Immature natural killer cell (primary cell): ENCODE measurements around the gene TMEM229A. TPM values are rescaled to one million over a fixed set of nuclear protein-coding genes. Genes with fewer than 3 reads are reported as not detected.

Experiments used
- DNase-seq, 3 donors: peaks; one replicate each; pipeline ENCODE4 v3.0.0; 2022; ENCODE audit warnings: mixed read lengths in 1 of 3
- H3K27ac Mint-ChIP-seq, 6 donors: one replicate each; pipeline ENCODE4 v1.8.0; 2020; ENCODE audit warnings: mixed read lengths in 6 of 6, mild to moderate bottlenecking in 5 of 6, inconsistent platforms in 4 of 6, moderate library complexity in 3 of 6
- H3K27me3 Mint-ChIP-seq, 3 donors: one replicate each; pipeline ENCODE4 v1.8.0; 2020 to 2021; ENCODE audit warnings: low read depth in 3 of 3, mild to moderate bottlenecking in 3 of 3, mixed read lengths in 3 of 3, moderate library complexity in 3 of 3, inconsistent platforms in 1 of 3
- H3K36me3 Mint-ChIP-seq, 3 donors: one replicate each; pipeline ENCODE4 v1.8.0; 2020; ENCODE audit warnings: mixed read lengths in 3 of 3, inconsistent platforms in 2 of 3, mild to moderate bottlenecking in 2 of 3
- H3K4me1 Mint-ChIP-seq, 2 donors: one replicate each; pipeline ENCODE4 v1.8.0; 2020; ENCODE audit warnings: inconsistent platforms in 2 of 2, mild to moderate bottlenecking in 2 of 2, mixed read lengths in 2 of 2, moderate library complexity in 1 of 2
- H3K4me3 Mint-ChIP-seq, 5 donors: one replicate each; pipeline ENCODE4 v1.8.0; 2020; ENCODE audit warnings: mild to moderate bottlenecking in 5 of 5, mixed read lengths in 5 of 5, inconsistent platforms in 3 of 5, moderate library complexity in 3 of 5
- H3K9me3 Mint-ChIP-seq, 6 donors: one replicate each; pipeline ENCODE4 v1.8.0; 2020; ENCODE audit warnings: mild to moderate bottlenecking in 6 of 6, mixed read lengths in 6 of 6, inconsistent platforms in 4 of 6, moderate library complexity in 3 of 6
- polyA plus RNA-seq, 3 donors: library from polyadenylated mRNA; unstranded; fragments of 300-500 nt; fragmentation: Illumina TruSeq; gene quantifications; one replicate each; pipeline ENCODE4 v1.2.3, GENCODE V29; 2021

TMEM229A gene
- polyA plus RNA-seq, 3 donors from 2014 or later = not detected

GRCh38 chr7:123987445-123987844 lies 45.4 kb downstream of the TMEM229A start:
- no peaks in the 10 kb centered on the region for H3K4me1 Mint-ChIP-seq
- H3K27me3 Mint-ChIP-seq = peaks cover 0 to 1% (median 1%) of the 10 kb centered on the region in 3 donors
- H3K9me3 Mint-ChIP-seq = peaks cover 0 to 10% (median 0%) of the 10 kb centered on the region in 6 donors
- H3K4me3 Mint-ChIP-seq = no peak overlapping the region
- no peak overlapping the region for H3K27ac Mint-ChIP-seq
- H3K36me3 Mint-ChIP-seq = no peaks in the 10 kb centered on the region
- DNase-seq = no peak

Other genes with a start within 250 kb of the TMEM229A start
- not detected for gene HYAL4, start 187.9 kb downstream of the TMEM229A start, polyA plus RNA-seq
- gene SPAM1, start 107.8 kb downstream of the TMEM229A start, polyA plus RNA-seq = not detected